ENCODE data around the gene KIF16B.

- TF ChIP-seq CTCF (conservative IDR thresholded peaks at IDR 0.05) (no peak), ZFX (IDR thresholded peaks at IDR 0.05) (no peak)
These were observed 220.4 kb downstream of the KIF16B start for GRCh38 chr20:16352751-16353416.

Measured in C4-2B (cell line).